Kidney tubule cell (primary cell): Measurements from ENCODE around the gene GPC3.
"Not testable (repeated sequence)": the region's sequence is repeated elsewhere in the genome, so short reads cannot be mapped to it uniquely, and the experiment has no call there.

Experiments used
- DNase-seq: peaks from one replicate; pipeline ENCODE4 v3.0.0-alpha.2; 2018; ENCODE audit warnings: low spot score

The GPC3 gene

DNA sequence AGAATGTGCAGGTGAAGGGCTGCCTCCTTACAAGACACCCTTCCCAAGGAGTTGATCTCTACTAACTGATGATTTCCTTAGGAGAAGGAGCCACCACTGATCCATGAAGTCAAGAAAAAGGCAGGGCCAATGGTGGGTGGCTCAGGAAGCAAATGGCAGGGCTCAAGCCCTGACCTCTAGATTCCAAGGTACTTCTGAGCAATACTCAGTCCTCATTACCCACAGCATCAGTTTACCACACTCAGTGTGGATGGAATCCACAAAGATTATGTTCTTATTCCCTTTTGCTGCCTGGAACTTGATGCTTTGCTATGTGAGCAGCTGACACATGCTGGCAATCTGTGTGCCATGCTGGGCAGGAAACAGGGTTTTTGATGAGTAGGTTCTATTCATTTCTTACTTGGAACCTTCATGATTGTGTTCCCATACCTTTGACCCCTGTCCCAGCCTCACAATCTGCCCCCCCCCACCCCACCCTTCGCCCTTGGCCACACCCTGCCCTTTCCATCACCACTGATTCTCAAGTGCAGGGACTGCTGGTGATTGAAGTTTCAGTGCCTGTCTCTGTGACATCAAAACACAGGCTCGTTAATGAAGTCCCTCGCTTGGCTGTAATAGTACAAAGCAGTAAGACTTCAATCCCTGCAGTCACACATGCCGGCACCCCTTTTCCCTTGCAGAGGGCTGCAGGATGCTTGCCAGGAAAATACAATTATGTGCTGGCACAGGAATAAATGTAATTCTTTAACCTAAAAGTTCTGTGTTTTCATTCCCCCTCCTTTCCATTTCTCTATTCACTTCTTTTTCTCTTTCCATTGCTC, 434.5 kb downstream of the GPC3 start:
- DNase-seq: no peak

DNA sequence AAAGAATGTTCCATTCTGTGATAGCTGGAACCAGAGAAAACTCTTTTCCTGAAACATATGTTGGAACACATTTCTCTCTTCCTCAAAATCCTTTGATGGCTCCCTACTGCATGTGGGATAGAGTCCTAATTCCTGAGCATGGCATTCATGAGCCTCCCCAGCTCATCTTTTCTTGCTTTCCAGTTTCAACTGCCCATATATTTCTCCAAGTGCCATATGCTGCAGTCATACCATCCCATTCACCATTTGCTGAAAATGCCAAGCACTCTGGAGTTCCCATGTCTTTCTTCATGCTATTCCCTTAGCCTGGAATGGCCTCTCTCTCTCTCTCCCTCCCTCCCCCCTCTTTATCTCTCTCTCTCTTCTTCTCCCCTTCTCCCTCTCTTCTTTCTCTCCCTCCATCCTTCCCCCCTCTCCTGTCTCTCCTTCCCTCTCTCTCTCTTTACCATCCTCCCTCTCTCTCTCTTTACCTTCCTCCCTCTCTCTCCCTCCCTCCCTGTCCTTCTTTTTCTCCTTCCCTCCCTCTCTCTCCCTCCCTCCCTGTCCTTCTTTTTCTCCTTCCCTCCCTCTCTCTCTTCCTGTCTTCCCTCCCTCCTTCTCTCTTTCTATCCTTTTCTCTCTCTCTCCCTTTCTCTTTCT, 436.0 kb downstream of the GPC3 start:
- DNase-seq: no peak

DNA sequence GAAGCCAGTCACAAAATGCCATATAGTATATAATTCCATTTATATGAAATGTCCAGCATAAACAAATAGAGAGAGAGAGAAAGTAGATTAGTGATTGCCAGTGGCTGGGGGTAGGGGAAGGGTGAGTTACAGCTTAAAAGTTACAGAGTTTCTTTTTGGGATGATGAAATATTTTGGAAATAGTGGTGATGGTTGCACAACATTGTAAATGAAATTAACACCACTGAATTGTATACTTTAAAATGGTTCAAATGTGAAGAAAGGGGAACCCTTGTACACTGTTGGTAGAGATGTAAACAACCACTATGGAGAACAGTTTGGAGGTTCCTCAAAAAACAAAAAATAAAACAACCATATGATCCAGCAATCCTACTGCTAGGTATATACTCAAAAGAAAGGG, 439.0 kb downstream of the GPC3 start:
- no peak for DNase-seq

DNA sequence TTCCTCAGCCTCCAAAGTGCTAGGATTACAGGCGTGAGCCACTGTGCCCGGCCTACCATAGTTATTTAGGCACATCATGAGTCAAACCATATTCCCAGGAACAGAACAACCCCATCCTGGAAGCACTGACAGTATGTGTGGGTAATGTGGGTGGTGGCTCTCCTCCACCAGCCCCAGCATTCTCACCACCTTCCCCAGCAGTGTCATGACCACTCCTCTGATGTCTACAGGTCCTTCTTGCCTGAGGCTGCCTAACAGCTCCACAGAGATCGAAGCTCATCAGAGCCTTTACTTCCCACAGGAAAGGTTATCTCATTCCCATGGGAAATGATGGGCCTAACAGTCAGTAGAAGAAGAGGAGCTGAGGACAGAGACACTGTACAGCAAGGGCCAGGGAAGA, 440.6 kb downstream of the GPC3 start:
- DNase-seq: no peak

DNA sequence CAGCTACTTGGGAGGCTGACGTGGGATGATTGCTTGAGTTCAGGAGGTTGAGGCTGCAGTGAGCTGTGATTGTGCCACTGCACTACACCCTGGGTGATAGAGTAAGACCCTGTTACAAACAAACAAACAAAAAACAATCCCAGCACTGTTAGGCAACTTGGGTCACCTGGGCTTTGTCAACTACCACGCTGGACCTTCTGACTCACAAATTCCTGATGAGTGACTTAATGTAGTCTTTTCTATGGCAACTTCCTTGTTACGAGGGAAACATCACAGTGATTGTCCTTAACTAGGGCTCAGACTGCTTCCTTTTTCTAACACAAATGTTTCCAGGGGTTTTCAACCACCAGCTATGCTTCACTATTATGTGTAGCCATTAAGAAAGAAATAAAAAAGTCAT, 441.3 kb downstream of the GPC3 start:
- DNase-seq: peak; percentile 96

DNA sequence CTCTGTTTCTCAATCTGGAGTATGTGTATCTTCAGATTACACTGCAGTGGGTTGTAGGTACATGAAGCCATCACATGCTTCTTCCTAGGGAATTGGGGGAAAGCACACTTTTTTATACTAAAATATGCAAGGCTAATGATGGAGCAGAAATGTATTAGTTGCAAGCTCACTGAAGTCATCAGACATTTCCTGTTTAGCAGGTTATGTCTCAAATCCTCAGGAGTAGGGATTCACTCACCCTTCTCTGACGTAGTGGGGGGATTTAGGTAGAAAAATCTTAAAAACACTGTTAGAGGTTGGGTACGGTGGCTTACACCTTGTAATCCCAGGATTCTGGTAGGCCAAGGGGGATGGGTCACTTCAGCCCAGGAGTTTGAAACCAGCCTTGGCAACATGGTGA, 441.7 kb downstream of the GPC3 start:
- no peak for DNase-seq

DNA sequence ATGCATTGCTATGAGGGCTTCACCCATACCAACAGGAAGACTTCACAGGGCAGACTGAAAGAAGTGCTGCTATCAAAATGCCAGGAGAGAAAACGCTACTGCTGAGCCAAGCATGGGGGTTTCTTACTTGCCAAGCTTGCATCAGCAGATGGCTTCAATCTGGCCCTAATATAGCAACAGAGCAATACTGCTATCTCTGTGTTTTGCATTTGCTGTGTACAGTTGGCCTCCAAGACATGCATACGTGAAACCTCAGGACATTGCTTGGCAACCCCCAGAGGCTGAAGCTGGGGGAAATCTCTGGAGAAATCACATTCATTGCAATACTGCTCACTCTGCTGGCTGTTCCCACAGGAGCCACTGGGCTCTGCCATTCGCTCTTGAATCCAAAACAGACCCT, 442.9 kb downstream of the GPC3 start:
- no peak for DNase-seq

DNA sequence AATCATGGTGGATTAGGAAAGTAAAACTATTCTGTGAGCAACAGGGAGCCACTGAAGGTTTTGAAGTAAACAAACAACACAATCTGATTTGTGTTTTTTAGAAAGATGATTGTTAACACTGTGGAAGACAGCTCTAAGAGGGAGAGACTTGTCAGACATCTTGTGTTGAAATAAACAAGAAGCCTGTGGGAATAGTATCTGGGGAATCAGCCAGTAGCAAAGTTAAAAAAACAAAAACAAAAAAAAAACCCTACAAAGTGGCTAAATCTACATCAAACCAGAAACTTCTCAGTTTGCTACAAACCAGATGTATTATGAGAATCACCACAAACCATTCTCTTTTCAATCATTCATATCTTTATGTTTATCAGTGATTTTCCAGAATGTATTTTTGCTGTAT, 444.4 kb downstream of the GPC3 start:
- DNase-seq: no peak

DNA sequence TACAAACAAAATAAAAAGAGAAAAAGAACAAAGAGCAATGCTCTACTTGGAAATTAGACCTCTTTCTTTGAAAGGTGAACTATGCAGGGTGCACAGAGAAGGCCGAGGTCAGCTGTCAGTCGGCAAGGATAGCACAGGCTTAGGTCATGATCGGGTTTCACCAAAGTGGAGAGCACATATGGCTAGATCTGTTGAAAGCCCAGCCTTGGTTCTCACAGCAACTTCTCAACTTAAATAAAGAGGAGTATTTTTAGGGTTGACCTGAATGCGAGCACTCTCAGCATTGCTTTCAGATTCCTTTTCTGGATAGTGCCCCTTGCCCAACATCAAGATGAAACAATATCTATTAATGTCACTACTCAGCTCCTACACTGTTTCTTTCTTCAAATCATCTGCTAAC, 447.2 kb downstream of the GPC3 start:
- no peak for DNase-seq

DNA sequence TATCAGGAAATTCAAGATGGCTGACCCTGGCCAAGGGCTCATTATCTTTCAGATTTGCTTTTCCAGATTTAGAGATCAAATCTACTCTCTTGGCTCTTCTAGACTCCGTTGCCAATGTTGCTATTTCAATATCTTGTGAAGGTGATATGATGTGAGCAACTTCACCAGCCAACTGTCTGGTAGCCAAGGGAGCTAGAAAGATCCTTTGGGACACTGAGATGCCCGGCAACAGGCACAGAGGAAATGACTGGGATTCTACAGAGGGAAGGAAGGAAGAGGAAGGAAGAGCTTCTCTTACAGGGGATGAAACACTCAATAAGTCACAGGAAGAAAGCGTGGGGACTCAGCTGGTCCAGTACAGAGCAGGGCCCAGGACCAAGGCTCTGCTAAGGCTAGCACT, 448.3 kb downstream of the GPC3 start:
- DNase-seq: no peak

DNA sequence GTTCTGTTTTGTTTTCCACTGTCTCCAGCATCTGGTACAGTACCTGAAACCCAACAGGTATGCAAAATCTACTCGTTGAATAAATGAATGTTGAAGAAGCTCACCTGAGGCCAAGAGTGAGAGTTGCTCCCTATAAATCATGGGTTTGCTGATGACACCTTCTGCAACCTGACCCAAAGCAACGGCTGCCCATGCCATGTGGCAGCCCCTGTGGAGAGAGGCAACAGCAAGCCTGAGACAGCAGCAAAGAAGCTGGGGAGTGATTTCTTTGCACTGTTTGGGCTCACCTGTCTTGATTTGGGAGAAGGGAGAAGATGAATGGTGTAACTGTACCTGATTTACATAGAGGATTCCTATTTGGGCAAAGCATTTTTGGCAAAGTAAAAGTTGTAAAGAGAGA, 450.3 kb downstream of the GPC3 start:
- DNase-seq: no peak

DNA sequence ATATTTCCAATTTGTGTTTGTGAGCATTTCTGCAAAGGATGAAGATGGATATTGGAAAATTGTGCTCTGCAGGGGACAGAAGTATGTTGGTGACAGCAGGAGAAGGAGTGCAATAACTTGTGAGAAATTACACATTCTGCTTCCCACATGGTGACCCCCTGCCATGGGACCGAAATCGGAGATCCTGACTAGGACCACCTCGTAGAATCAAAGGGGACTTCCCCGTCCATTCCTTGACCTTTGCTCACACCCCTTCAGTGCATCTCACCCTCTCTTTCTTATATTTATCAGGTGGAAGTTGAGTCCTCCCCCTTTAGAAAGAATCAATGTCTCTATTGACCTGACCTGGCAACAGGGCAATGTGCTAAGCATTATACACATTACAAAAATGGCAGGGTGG, 451.2 kb downstream of the GPC3 start:
- no peak for DNase-seq

DNA sequence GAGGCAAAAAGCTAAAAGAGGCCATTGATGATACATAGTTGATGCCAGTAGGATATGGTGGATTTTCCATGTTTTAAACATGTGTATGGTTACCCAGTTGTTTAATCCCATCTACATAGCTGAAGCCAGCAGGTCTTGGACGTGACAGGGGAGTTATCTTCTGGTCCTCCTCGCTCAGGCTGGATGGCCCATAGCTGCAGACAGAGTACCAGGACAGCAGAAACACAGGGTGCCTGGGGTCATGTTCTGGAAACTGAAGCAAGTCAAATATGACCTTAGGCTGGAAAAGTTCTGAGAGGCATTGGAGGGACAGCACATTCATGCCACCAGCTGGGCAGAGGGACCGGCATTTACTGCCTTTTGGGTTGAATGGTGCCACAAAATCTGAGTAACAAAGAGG, 452.1 kb downstream of the GPC3 start:
- no peak for DNase-seq

DNA sequence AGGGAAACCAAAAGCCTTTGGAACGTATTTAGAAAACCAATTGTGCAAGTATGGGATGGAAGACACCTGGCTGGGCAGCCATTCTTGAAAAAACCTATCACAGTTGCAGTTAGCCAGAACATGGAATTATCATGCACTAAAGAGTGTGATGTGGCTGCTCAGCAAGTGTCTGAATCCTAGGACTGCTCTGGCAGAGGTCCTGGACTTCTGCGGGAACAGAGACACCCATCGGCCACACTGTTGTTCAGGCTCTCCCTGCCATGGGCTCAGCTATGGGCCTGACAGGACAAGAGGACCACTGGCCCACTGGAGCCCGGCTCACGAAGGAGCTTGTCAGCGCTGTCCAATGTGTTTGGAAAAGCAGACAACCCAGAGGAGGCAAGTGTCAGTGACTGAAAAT, 454.4 kb downstream of the GPC3 start:
- no peak for DNase-seq

DNA sequence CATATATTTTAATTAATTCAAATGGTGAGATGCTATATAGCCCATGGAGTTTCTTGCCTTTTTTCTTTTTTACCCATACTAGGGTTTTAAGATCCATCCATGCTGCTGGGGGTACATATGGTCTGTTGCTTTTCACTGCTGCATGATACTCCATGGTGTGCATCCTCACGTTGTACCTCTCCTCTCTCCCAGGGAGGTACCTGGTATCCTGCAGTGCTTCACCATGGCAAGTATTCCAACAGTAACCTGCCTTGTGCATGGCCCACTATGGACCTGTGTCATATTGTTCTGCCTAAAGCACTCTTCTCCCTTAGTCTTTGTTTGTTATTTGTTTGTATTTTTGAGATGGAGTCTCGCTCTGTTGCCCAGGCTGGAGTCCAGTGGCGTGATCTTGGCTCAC, 455.8 kb downstream of the GPC3 start:
- DNase-seq: no peak

DNA sequence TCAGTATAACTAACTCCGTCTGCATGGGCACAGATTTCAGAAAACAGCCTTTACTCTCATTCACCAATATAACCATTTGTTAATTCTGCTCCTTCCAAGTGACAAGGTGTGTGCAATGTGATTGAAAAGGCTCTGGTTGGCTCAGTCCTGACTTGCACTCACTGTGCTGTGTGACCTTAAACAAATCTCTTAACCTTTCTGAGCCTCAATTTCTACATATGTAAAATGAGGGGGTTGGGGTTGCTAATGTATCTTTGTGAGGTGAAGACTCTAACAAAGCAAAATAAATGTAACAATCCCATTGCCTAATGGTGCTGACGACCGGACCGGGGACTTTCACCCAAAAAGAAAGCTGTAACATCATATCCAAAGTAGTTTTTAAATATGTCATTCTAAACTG, 457.6 kb downstream of the GPC3 start:
- no peak for DNase-seq

DNA sequence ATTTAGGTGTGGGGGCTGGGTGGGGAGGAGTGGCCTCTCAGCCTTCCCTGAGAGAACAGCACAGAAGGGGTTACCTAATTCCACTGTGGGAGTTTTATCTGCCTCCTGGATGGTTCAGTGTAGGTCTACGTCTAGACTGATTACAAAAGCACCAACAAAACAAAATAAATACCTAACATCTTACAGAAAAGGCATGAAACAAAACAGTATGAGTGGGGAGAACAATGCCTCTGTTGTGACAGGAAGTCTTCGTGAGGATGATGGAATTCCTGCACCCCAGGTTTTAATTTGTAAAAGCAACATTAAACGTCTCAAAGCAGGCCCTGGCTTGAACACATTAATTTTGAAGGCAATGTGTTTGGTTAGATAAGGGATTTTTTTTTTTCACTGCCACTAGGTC, 458.0 kb downstream of the GPC3 start:
- DNase-seq: no peak

DNA sequence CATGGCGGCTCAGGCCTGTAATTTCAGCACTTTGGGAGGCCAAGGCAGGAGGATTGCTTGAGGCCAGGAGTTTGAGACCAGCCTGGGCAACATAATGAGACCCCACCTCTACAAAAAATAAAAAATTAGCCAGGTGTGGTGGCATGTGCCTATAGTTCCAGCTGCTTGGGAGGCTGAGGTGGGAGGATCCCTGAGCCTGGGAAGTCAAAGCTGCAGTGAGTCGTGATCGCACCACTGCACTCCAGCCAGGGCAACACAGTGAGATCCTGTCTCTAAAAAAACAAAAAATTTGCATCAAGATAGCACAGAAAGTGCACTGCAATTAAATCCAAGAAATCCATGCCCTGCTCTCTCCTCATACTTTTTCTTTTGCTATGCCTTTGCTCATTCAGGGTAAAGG, 458.6 kb downstream of the GPC3 start:
- DNase-seq: not testable (repeated sequence)

DNA sequence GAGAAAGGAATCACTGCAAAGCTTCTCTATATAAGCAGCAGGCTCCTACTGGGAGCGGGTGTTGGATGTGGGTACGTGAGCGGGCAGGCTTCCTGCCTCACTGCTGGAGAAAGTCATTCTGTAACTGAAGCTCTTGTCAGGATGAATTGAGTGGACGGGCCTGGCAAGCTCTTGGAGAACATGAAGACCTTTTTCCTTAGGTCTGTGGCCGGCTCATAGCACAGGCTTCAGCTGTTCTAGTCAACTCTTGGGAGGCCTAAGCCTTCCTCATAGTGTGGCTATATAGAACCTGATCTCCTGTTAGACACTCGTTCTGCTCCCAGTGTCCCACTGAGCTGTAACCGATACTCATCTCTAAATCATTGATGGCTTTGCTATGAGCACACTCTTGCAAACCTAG, 461.9 kb downstream of the GPC3 start:
- no peak for DNase-seq

DNA sequence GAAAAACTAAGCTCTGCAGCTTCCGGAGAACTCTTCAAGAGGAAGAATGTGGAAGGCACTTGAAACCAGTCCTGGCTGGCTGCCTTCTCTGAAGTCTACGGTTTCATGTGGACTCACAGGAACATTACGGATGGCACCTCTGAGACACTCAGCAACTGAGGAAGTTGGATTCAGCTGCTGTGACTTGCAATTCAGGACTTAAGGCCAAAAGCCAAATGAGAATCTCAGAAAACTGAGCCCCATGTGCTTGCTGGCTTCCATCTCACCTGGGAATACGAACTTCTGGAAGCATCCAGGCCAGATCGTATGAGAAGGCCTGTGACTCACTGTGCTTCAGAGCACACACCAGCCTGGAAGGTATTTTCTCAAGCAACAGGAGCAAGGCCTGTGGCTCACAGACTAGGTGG, 462.3 kb downstream of the GPC3 start:
- DNase-seq: peak; percentile 50

DNA sequence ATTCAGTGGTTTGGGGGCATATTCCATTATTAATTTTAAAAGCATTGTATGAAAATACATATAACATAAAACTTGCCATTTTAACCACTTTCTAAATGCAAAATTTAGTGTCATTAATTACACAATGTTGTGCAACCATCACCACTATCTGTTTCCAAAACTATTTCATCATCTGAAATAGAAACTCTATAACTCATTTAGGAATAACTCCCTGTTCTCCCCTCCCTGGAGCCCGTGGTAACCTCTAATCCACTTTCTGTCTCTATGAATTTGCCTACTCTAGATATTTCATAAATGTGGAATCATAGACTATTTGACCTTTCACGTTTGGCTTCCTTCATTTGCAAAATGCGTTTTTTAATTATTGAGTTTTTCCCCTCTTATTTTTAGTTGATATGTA, 468.7 kb downstream of the GPC3 start:
- DNase-seq: no peak

DNA sequence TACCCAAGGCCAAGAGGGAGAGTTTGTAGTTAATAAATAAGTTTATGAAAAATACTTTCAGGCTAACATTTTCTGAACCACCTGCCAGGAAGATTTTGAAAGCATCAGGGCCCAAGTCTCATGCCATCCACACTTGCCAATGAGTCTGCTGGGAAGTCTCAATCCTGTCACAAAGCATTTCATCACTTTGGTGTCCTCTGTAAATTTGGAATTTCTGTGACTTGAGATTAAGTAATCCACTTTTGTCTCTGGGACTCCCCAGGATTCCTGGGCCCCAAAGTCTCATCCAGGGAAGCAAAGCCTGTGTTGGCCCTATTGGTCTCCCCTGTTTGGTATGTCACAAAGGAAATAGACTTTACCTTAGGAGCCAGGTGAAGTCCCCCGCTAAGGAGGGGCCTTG, 470.9 kb downstream of the GPC3 start:
- DNase-seq: no peak

DNA sequence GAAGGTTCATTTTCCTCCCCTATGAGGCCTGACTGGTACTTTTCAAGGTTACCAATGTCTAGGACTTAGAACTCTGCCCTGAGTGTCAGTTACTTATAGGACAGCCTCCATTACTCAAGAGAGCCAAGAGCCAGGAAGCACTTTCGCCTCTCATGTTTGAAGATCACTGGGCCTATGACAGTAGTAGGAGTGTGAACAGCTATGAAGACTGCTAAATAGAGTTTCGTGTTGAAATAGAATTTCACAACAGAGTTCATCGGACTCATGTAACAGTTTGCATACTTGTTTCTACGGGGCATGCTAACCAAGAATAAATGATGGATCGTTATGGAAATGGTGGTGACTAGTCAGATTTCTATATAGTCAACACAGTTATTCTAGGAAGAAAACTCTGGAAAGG, 472.3 kb downstream of the GPC3 start:
- no peak for DNase-seq

DNA sequence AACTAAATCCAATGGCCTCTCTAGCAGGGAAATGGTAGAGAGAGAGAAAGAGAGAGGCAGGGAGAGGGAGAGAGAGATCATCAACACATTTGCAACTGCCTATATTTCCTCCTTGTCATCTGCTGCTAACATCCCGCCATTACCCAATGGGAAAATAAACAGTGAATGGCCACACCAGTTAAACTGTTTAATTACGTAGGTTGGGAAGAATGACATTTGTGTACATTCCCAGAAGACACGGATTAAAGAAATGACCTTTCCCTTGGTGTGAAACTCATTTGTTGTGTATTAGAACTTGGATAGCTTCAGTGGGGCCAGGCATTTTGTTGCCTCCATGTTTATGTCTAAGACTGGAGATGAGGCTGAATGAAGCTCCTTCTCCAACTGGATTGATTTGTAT, 474.4 kb downstream of the GPC3 start:
- DNase-seq: no peak
